ENCODE measurements around the gene CAMK2A.

- TF ChIP-seq CTCF (IDR thresholded peaks at IDR 0.05; ENCODE audit: low read depth, low read length, missing input control) = no peak
- TF ChIP-seq RXRA (IDR thresholded peaks at IDR 0.05) = no peak
- no peak for TF ChIP-seq ATF3 (IDR thresholded peaks at IDR 0.05)
- no peak for TF ChIP-seq REST (IDR thresholded peaks at IDR 0.05)
- TF ChIP-seq EGR1 (IDR thresholded peaks at IDR 0.05; ENCODE audit: low read depth in 2 of 2) = no peak
- no peak for TF ChIP-seq MAX (IDR thresholded peaks at IDR 0.05)
- TF ChIP-seq YY1 (IDR thresholded peaks at IDR 0.05) = no peak
- TF ChIP-seq SP1 (IDR thresholded peaks at IDR 0.05) = no peak
- no peak for TF ChIP-seq FOXA1 (IDR thresholded peaks at IDR 0.05)
- no peak for TF ChIP-seq TAF1 (conservative IDR thresholded peaks at IDR 0.05)
- no peak for TF ChIP-seq JUND (IDR thresholded peaks at IDR 0.05)
- no peak for TF ChIP-seq GABPA (IDR thresholded peaks at IDR 0.05 in 1 of 2, conservative IDR thresholded peaks at IDR 0.05 in 1 of 2)
- TF ChIP-seq RAD21 (IDR thresholded peaks at IDR 0.05) = no peak
Measured at GRCh38 chr5:150206098-150206778, 83.3 kb downstream of the CAMK2A start.
